Aorta (tissue), 5 donors: Measurements from ENCODE around the gene USP47. TPM values are rescaled to one million over a fixed set of nuclear protein-coding genes. Genes with fewer than 3 reads are reported as not detected.
A peak's percentile ranks its signal among the peaks of the same experiment; 100 is the strongest.

Source experiments
- ATAC-seq: fragments of 200-7000 bp; cut with Tn5 transposase; one replicate; pipeline ENCODE4 v1.9.1; 2022; ENCODE audit warnings: moderate library complexity; ENCODE audit not compliant: low FRiP score
- DNase-seq, 2 donors: peaks; one replicate each; pipeline ENCODE4 v3.0.0-alpha.2; 2020
- H3K27ac ChIP-seq, 2 donors: one replicate each; pipeline ENCODE4 v1.5.1; 2013; ENCODE audit warnings: low read length in 2 of 2, mild to moderate bottlenecking in 2 of 2, moderate library complexity in 2 of 2, control low read depth in 1 of 2, inconsistent platforms in 1 of 2, low read depth in 1 of 2
- H3K27me3 ChIP-seq, 2 donors: one replicate each; pipeline ENCODE4 v1.6.1; 2013; ENCODE audit warnings: control low read depth in 1 of 2, low read length in 1 of 2, mild to moderate bottlenecking in 1 of 2, moderate library complexity in 1 of 2; ENCODE audit not compliant: insufficient read depth in 2 of 2, control insufficient read depth in 1 of 2
- H3K36me3 ChIP-seq, 2 donors: one replicate each; pipeline ENCODE4 v1.6.1; 2013; ENCODE audit warnings: control low read depth in 1 of 2, low read length in 1 of 2, mild to moderate bottlenecking in 1 of 2; ENCODE audit not compliant: insufficient read depth in 2 of 2, control insufficient read depth in 1 of 2
- H3K4me1 ChIP-seq, 2 donors: one replicate each; pipeline ENCODE4 v1.6.1; 2013; ENCODE audit warnings: low read length in 2 of 2, control low read depth in 1 of 2, mild to moderate bottlenecking in 1 of 2, moderate library complexity in 1 of 2; ENCODE audit not compliant: insufficient read depth in 2 of 2, control insufficient read depth in 1 of 2
- H3K4me3 ChIP-seq, 2 donors: one replicate each; pipeline ENCODE4 v1.5.1; 2013; ENCODE audit warnings: low read length in 2 of 2, control low read depth in 1 of 2, mild to moderate bottlenecking in 1 of 2
- H3K9me3 ChIP-seq: one replicate; pipeline ENCODE4 v1.6.1; 2013; ENCODE audit warnings: mild to moderate bottlenecking, low read length; ENCODE audit not compliant: control insufficient read depth
- WGBS, 2 donors: extraction: QIAGEN DNeasy Blood & Tissue Kit; methylation state at CpG; one replicate each; pipeline ENCODE4 v1.1.7; 2013; 5-methylcytosine and 5-hydroxymethylcytosine counted together
- intact Hi-C, 2 donors: fragments of 100-400 bp; cut with DNase I; formaldehyde crosslinking; loops; one replicate each; pipeline versions ENCODE4 v1.14.2 to v1.15.0; 2022
- polyA plus RNA-seq, 2 donors: library from polyadenylated mRNA; stranded (reverse); fragments of 200-250 nt; gene quantifications; one replicate each; pipeline ENCODE4 v1.2.3, GENCODE V29; 2013
- total RNA-seq, 2 donors: library from RNA; stranded (reverse); fragmentation: NEBNext Ultra II Directional; extraction: Animal tissue kit (Norgen Biotek cat#: 25700); gene quantifications; one replicate each; pipeline ENCODE4 v1.2.1, GENCODE V29; 2021
- donor health status: healthy with polysubstance abuse.
- donor health status: Bipolar disorder and iron deficiency.
- donor health status: DM: no; HTN: no; CAD: no.
- donor health status: DM: no; HTN: no; CAD: no.
- donor health status: DM: yes; HTN: yes; CAD: no.

Gene USP47
- total and polyA plus RNA-seq, 4 donors: 23.2 to 74.9 (median 45.1) TPM

DNA sequence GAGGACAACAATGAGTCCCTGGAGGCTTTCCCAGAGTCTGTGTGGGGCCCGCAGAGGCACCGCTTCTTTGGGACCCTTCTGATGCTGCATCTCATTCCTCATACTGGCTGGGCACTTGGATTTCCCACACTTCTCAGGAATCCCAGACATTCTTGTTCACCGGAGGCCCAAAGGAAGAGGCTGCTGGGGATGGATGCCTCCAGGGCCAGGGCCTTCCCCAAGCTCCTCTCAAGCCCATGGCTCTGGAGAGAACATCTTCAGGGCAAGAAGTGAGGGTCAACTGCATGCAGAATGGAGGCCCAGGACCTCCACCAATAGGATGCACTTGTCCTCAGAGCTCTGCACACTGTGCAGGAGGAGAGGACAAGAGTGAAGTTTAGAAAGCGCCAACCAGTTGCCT, 132.1 kb downstream of the USP47 start:
- no peaks in the 10 kb centered on the region for H3K27me3 ChIP-seq
- H3K36me3 ChIP-seq: no peaks in the 10 kb centered on the region
- ATAC-seq (no peak), DNase-seq (no peak)
- no peak overlapping the region for H3K4me3 ChIP-seq
- intact Hi-C loops: loop anchor here (2.0 to 5.0 kb wide), 4 partner anchors 33 to 308 kb away; partner anchors contain the start of gene DKK3 (in 2 of the 2)
- 27 to 30% methylated on average over 4 of the region's 4 CpGs for WGBS, 2 donors
- H3K9me3 ChIP-seq: no peaks in the 10 kb centered on the region
- H3K4me1 ChIP-seq: peaks cover 0 to 13% of the 10 kb centered on the region in 2 donors
- H3K27ac ChIP-seq: peak overlapping the region; percentile 92 to 95

DNA sequence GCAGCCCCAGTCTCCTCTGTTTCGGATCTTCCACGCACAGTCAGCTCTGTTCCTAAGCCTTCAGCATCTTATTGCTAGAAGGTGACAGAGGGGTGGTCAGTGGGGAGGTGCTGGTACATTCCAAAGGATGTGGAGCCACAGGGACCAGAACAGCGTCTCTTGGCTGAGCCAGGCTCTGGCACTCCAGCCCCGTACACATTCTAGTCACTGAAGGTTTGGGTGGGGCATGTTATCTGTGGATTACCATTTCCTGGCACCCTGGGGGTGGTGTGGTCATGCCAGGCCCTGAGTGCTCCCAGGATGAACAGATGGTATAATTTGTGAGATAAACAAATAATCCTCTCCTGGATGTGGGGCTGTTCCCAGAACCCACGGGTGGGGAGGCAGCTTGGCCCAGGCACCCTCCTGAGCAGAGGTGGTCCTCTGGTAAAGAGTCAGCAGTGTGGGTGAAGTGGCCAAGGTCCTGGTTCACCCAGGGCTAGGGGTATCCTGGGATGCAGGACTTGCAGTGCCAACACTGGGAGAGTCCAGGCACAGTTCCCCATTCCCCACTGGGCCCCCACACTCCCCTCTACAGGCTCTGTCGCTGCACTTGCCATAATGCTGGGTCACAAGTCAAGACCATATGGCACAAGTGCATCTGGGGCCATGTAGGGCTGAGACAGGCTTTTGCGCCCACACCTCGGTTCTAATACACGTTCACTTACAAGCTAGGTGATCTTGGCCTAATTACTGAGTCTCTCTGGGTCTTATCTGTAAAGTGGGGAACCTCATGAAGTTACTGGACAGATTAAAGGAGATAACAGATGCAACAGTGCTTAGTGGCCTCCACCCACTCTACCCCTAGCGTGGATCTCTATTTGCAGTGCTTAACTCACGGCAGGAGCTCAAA, 133.7 kb downstream of the USP47 start:
- H3K27ac ChIP-seq: peak overlapping the region; percentile 71 to 83
- ATAC-seq (no peak), DNase-seq (no peak)
- intact Hi-C loops: loop anchor here (2.0 kb wide), 2 partner anchors 33 to 43 kb away; partner anchors contain the start of gene DKK3 (in 1 of the 2)
- no peak overlapping the region for H3K4me3 ChIP-seq
- peaks cover 0 to 15% of the 10 kb centered on the region in 2 donors for H3K4me1 ChIP-seq
- no peaks in the 10 kb centered on the region for H3K36me3 ChIP-seq
- no peaks in the 10 kb centered on the region for H3K9me3 ChIP-seq
- no peaks in the 10 kb centered on the region for H3K27me3 ChIP-seq
- WGBS, 2 donors: 69 to 73% methylated on average over 11 of the region's 11 CpGs

DNA sequence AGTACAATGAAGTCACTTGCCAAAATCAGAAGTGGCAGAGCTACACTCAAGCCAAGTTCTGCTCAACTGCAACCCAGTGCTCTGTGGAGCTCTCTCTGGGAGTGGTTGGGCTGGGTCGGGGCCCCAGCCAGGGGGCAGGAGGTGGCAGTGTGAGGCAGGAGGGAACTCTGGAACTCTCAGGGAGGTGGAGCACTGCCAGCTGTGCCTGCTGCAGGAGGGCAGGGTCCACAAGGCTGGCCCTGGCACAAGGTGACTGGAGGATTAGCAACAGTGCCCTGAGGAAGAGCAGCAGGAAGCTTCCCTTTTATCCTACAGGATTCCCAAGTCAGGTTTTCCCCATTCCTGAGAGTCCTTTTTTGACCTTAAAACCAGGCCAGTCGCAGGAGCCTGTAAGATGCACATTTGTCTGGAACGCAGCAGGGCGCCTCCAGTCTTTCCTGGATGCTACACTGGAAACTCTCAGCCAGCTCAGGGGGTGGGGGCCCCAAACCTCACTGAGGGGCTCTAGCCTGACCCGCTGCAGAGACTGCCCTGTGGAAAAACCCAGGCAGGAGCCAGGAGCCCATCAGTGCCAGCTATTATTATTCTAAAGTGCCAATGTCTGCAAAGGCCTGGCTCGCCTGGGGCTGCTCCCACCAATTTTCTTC, 134.8 kb downstream of the USP47 start:
- Histone ChIP-seq H3K9me3 (no peaks in the 10 kb centered on the region), H3K36me3 (no peaks in the 10 kb centered on the region), H3K4me3 (no peak overlapping the region), H3K4me1 (peaks cover 0 to 16% of the 10 kb centered on the region in 2 donors), H3K27me3 (no peaks in the 10 kb centered on the region), H3K27ac (peak overlapping the region; percentile 71 to 83)
- intact Hi-C loops: loop anchor here in 1 of 2 donors (2.0 kb wide), 1 partner anchor 42 kb away; no protein-coding TSS in a partner anchor
- 8 to 9% methylated on average over 6 of the region's 6 CpGs for WGBS, 2 donors
- ATAC-seq: no peak
- peak in 1 of 2 donors; percentile 72 for DNase-seq

DNA sequence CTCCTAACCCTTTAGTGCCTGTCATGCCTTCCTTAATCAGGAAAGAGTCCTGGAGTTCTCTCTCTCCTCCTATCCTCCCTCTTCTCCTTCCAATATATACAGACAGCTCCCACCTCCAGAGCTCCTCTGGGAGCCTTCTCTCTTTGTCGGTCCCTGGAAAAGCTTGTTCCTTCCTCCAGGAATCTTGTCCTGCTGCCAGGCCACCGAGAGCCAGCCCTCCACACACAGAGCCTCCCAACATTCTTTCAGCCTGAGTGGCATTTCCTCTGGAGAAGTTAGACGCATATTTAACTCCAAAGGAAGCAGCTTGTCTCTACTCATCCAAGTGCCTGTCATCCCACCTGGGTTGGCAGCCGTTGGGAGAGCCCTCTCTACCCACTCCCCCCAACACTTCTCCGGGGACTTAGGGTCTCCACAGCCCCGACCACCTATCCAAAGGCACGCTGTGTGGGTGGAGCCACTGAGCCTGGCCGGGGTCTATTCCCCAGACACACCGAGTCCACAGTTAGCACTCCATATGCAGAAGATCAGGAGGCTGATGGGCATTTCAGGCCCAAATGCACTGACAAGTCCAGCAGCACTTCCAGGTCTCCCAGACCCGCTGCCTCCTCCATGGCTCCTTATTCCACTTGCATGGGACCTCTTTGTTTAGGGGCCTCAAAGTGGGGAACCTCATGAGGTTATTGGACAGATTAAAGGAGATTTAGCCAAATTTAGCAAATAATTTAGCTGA, 135.6 kb downstream of the USP47 start:
- no peaks in the 10 kb centered on the region for H3K36me3 ChIP-seq
- no peak overlapping the region for H3K4me3 ChIP-seq
- peaks cover 0 to 16% of the 10 kb centered on the region in 2 donors for H3K4me1 ChIP-seq
- no peaks in the 10 kb centered on the region for H3K27me3 ChIP-seq
- ATAC-seq: peak; percentile 36
- intact Hi-C loops: loop anchor here in 1 of 2 donors (2.0 kb wide), 1 partner anchor 41 kb away; no protein-coding TSS in a partner anchor
- DNase-seq: peak; percentile 87 to 91
- H3K27ac ChIP-seq: peak overlapping the region; percentile 57 to 83
- 9 to 14% methylated on average over 10 of the region's 10 CpGs for WGBS, 2 donors
- H3K9me3 ChIP-seq: no peaks in the 10 kb centered on the region

DNA sequence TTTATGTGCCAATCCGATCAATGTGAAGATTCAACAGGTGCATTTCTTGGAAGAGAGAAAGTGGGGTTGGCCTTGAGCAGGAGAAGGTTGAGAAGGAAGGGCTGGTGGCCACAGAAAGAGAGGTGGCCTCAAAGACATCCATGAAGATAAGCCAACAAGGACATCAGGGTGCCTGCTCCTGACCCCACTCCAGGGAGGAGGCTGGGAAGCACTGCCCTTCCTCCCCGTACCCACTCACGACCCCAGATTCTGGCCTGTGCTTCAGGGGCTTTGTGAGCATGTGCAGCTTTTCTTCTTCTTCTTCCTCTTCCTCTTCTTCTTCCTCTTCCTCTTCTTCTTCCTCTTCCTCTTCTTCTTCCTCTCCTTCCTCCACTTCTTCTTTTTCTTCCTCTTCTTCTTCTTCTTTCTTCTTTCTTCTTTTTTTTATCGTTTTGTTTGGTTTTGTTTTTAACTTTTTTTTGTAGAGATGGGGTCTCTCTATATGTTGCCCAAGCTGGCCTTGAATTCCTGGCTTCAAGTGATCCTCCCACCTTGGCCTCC, 136.4 kb downstream of the USP47 start:
- Histone ChIP-seq H3K27ac (peak overlapping the region; percentile 31 to 65), H3K4me3 (no peak overlapping the region), H3K4me1 (peaks cover 4 to 18% of the 10 kb centered on the region in 2 donors), H3K36me3 (no peaks in the 10 kb centered on the region), H3K27me3 (no peaks in the 10 kb centered on the region), H3K9me3 (no peaks in the 10 kb centered on the region)
- intact Hi-C loops: no loop called here
- DNase-seq (no peak), ATAC-seq (no peak)
- 90 to 95% methylated on average over 4 of the region's 4 CpGs for WGBS, 2 donors

DNA sequence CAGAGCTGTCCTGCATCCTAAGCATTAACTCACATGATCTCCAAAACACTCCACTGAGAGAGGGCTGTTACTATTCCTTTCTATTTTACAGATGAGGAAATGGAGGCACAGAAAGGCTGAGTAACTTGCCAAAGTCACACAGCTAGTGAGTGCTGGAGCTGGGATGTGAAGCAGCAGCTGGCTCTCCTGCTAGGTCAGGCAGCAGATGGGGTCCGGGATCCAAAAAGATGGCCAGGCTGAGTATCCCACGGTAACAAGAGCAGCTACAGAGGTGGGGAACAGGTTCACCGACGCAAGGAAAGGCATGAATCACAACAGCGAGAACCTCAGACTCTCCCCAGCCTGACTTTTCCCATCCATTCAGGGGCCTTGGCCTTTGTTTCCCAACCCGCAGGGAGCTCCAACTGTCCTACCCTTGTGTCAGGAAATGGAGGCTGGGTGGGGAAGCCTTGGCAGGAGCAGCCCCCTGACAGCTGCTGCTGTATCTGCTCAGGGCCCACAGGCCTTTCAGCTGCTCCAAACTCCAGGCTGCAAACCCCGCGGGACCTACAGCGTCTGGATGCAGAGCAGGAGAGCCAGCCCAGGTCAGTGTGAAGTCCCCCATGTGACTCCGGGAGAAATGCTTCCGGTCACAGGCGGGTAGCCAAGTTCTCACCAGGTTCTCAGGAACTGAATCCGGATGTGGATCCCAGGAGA, 137.2 kb downstream of the USP47 start:
- ATAC-seq: no peak
- Histone ChIP-seq H3K9me3 (no peaks in the 10 kb centered on the region), H3K4me1 (peaks cover 7 to 17% of the 10 kb centered on the region in 2 donors), H3K27ac (peak overlapping the region; percentile 70 to 96), H3K27me3 (no peaks in the 10 kb centered on the region), H3K36me3 (no peaks in the 10 kb centered on the region), H3K4me3 (no peak overlapping the region)
- 18 to 23% methylated on average over 13 of the region's 13 CpGs for WGBS, 2 donors
- intact Hi-C loops: no loop called here
- DNase-seq: peak in 1 of 2 donors; percentile 85

DNA sequence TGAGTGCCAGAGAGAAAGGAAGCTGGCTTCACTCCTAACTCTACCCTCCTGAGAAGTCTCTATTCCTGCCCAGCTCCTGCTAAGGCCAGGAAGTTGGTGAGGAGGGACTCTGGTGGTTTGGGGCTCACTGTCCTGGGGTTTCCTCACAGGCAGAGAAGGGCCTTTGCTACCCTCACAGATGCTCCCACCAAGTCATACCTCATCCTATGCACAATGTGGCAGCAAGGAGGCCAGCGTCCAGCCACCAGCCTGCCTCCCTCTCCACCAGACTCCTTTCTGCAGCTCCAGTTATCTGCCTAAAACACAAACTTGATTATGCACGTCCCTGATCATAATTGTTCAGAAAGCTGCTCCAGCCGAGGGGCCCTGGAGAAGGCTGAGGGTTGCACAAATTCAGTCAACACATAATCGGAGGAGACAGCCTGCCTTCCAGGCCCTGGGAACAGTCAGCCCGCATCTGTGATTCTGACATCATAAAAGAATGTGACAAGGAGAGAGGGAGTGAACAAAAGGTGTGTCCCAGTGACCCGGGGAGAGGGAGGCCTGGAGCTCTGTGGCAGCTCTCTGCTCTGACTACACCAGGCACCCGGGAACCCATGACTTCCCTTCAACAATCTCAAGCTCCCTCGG, 137.8 kb downstream of the USP47 start:
- Histone ChIP-seq H3K27ac (peak overlapping the region; percentile 70 to 96), H3K9me3 (no peaks in the 10 kb centered on the region), H3K4me3 (no peak overlapping the region), H3K36me3 (no peaks in the 10 kb centered on the region), H3K27me3 (no peaks in the 10 kb centered on the region), H3K4me1 (peaks cover 7 to 14% of the 10 kb centered on the region in 2 donors)
- no peak for ATAC-seq
- intact Hi-C loops: no loop called here
- WGBS, 2 donors: 11% methylated on average over 8 of the region's 8 CpGs
- DNase-seq: no peak
